Gastroesophageal sphincter (tissue), 4 donors: ENCODE results near the gene MICU1. TPM values are rescaled to one million over a fixed set of nuclear protein-coding genes. Genes with fewer than 3 reads are reported as not detected.

Source experiments
- ATAC-seq: fragments of 150-250 bp; one replicate; pipeline ENCODE4 v1.9.1; 2016; ENCODE audit warnings: mild to moderate bottlenecking, moderate library complexity
- H3K27ac ChIP-seq, 4 donors: fragments of 200-600 bp; sonication (generic) in 3 of 4; 1 replicate in 3 of 4; 2 replicates in 1 of 4; pipeline ENCODE4 v1.5.1; 2016 to 2019
- H3K27me3 ChIP-seq: fragments of 200-600 bp; sonication (generic); one replicate; pipeline ENCODE4 v1.5.1; 2019
- H3K36me3 ChIP-seq, 2 donors: fragments of 200-600 bp; sonication (generic); one replicate each; pipeline ENCODE4 v1.5.1; 2019; ENCODE audit warnings: control low read depth in 1 of 2
- H3K4me1 ChIP-seq, 3 donors: fragments of 200-600 bp; sonication (generic); 1 replicate in 2 of 3; 2 replicates in 1 of 3; pipeline ENCODE4 v1.5.1; 2016 to 2019; ENCODE audit warnings: control low read depth in 2 of 3
- H3K4me3 ChIP-seq, 2 donors: fragments of 200-600 bp; sonication (generic); one replicate each; pipeline ENCODE4 v1.5.1; 2019; ENCODE audit warnings: mild to moderate bottlenecking in 1 of 2, moderate library complexity in 1 of 2
- H3K9me3 ChIP-seq, 3 donors: fragments of 200-600 bp; sonication (generic); one replicate each; pipeline ENCODE4 v1.5.1; 2017 to 2019; ENCODE audit warnings: control low read depth in 2 of 3
- CTCF ChIP-seq, 4 experiments: fragments of 200-600 bp in 2 of 4; fragments of 450-650 bp in 2 of 4; sonication (generic) in 1 of 4; IDR thresholded peaks; one replicate each; pipeline ENCODE4 v1.5.1; 2017 to 2019; ENCODE audit warnings: antibody characterized with exemption in 4 of 4, mild to moderate bottlenecking in 2 of 4, moderate library complexity in 2 of 4
- EP300 ChIP-seq: sonication (generic); formaldehyde crosslinking; IDR thresholded peaks from one replicate; pipeline ENCODE4 v1.6.1; 2017; ENCODE audit warnings: antibody characterized with exemption, mild to moderate bottlenecking
- POLR2A ChIP-seq, 2 donors: fragments of 450-650 bp; IDR thresholded peaks; one replicate each; pipeline ENCODE4 v1.6.1; 2017; ENCODE audit warnings: antibody characterized with exemption in 2 of 2, mild to moderate bottlenecking in 2 of 2, moderate library complexity in 1 of 2
- POLR2AphosphoS5 ChIP-seq: sonication (generic); formaldehyde crosslinking; IDR thresholded peaks from one replicate; pipeline ENCODE4 v1.6.1; 2017; ENCODE audit warnings: antibody characterized with exemption
- WGBS, 2 donors: methylation state at CpG; one replicate each; pipeline ENCODE4 v1.1.5; 2018; ENCODE audit warnings: low coverage in 1 of 2; 5-methylcytosine and 5-hydroxymethylcytosine counted together
- total RNA-seq, 4 donors: library from RNA; depleted of rRNA; stranded (reverse); fragments of >200 nt; gene quantifications; one replicate each; pipeline ENCODE4 v1.1.0, GENCODE V29; 2016

Gene MICU1
- total RNA-seq, 4 donors from 2014 or later, result 37.5 to 42.2 (median 40.8) TPM

GRCh38 chr10:72334825-72335393, 291.0 kb downstream of the MICU1 start:
- peaks cover 0 to 73% (median 56%) of the 10 kb centered on the region in 3 donors for H3K4me1 ChIP-seq
- peaks cover 0 to 55% of the 10 kb centered on the region in 2 donors for H3K36me3 ChIP-seq
- ATAC-seq, result peak; percentile 82
- H3K9me3 ChIP-seq, result no peaks in the 10 kb centered on the region
- WGBS, 2 donors, result 24 to 25% methylated on average over 5 to 6 of the region's 16 CpGs
- H3K27ac ChIP-seq, result peak overlapping the region; percentile 52 to 91 (median 86)
- H3K27me3 ChIP-seq, result no peaks in the 10 kb centered on the region
- H3K4me3 ChIP-seq, result peak overlapping the region in 1 of 2 donors; percentile 9
- TF ChIP-seq POLR2A (IDR thresholded peaks at IDR 0.05), result no peak
- peak; percentile 90 for TF ChIP-seq POLR2AphosphoS5
- no peak for TF ChIP-seq EP300
- TF ChIP-seq CTCF (IDR thresholded peaks at IDR 0.05), result no peak

DNA sequence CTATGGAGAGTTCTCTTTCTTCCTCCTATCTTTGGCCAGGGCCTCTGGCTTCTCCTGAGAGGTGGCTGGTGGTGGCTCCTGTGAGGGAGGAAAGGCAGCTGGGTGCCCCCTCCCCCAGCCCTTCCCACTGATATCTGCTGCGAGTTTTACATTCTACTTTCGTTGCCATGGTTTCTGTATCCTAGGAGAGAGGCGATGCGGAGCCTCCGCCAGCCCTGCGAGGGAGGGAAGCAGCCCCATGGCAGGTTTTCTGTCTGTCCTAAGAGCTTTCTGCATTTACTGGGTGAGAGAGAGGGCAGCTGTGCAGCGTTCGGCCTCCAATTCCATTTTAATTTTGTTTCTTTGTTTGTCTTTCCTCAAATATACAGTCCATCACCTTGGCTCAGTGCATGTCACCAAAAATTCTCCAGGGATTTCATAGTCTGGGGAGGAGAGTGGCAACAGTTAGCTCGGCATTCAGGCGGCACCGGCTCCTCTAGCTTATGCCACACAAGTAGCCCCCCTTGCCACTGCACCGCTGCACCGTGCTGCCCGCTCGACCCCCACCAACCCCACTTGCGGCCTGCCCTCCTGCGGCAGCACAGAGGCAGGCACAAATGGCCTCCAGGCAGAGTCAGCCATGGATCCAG, 291.6 kb downstream of the MICU1 start:
- peaks cover 0 to 78% (median 56%) of the 10 kb centered on the region in 3 donors for H3K4me1 ChIP-seq
- no peak for ATAC-seq

GRCh38 chr10:72333112-72334015, 292.5 kb downstream of the MICU1 start:
- whole genome bisulfite sequencing, 2 donors, result 76 to 86% methylated on average over 5 to 9 of the region's 19 CpGs
- H3K4me1 ChIP-seq, result peaks cover 0 to 88% (median 56%) of the 10 kb centered on the region in 3 donors
- no peaks in the 10 kb centered on the region for H3K9me3 ChIP-seq
- TF ChIP-seq POLR2AphosphoS5 (no peak), CTCF (IDR thresholded peaks at IDR 0.05) (no peak), POLR2A (IDR thresholded peaks at IDR 0.05) (no peak), EP300 (no peak)
- peak overlapping the region in 3 of 4 donors; percentile 83 to 91 (median 90) for H3K27ac ChIP-seq
- no peak overlapping the region for H3K4me3 ChIP-seq
- H3K36me3 ChIP-seq, result peaks cover 0 to 40% of the 10 kb centered on the region in 2 donors
- ATAC-seq, result no peak
- H3K27me3 ChIP-seq, result no peaks in the 10 kb centered on the region

More for the DNA sequence above, 291.6 kb downstream of the MICU1 start:
- Histone ChIP-seq H3K9me3 (no peaks in the 10 kb centered on the region), H3K4me3 (peak overlapping the region in 1 of 2 donors; percentile 9), H3K36me3 (peaks cover 0 to 49% of the 10 kb centered on the region in 2 donors), H3K27me3 (no peaks in the 10 kb centered on the region), H3K27ac (peak overlapping the region; percentile 52 to 91 (median 86))
- 32 to 38% methylated on average over 7 to 13 of the region's 17 CpGs for WGBS, 2 donors
- TF ChIP-seq POLR2A (IDR thresholded peaks at IDR 0.05) (no peak), CTCF (IDR thresholded peaks at IDR 0.05) (peak in 1 of 4 experiments; percentile 10)

DNA sequence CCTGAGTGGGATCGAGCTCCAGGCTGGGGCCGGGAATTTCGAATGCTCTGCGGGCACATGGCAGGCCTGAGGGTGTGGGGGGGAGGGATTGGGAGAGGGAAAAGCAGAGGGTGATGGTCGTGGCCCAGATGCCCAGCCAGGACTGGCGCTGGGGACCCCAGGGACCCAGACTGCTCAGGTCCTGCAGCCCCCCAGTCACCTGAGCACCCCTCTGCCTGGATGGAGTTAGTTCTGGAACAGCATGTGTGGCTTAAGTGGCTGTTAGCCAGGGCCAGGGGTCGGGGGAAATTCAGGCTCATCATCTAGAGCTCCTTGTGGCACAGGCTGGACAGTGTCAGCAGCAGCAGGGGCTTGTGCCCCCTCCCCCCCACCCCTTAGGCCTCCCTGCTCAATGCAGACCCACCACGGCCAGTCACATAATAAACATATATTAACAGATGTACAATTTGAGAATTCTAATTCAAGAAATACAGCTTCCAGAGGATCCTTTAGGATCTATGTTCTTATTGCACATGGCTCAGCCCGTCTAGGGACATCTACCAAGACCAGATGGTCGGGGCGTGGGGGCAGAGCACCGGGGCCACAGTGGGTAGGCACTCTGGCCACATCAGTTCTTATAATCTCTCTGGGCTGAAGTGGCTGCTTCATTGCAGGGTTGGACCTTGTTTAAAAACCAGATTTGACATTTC, 293.3 kb downstream of the MICU1 start:
- ATAC-seq, result no peak
- Histone ChIP-seq H3K27me3 (no peaks in the 10 kb centered on the region), H3K4me1 (peaks cover 0 to 95% (median 60%) of the 10 kb centered on the region in 3 donors), H3K27ac (peak overlapping the region in 3 of 4 donors; percentile 83 to 91 (median 90)), H3K9me3 (no peaks in the 10 kb centered on the region), H3K4me3 (peak overlapping the region in 1 of 2 donors; percentile 8), H3K36me3 (peaks cover 0 to 32% of the 10 kb centered on the region in 2 donors)
- WGBS, 2 donors, result 58 to 87% methylated on average over 3 to 8 of the region's 12 CpGs
- TF ChIP-seq EP300 (no peak), POLR2AphosphoS5 (no peak), POLR2A (IDR thresholded peaks at IDR 0.05) (no peak), CTCF (IDR thresholded peaks at IDR 0.05) (no peak)
